T-helper 17 cell (primary cell): ENCODE results near the gene IPO7. TPM values are rescaled to one million over a fixed set of nuclear protein-coding genes. Genes with fewer than 3 reads are reported as not detected.

Source experiments
- ATAC-seq: fragments of 150-1000 bp; cut with Tn5 transposase; 2 replicates; pipeline ENCODE4 v1.10.0; 2021; ENCODE audit warnings: mild to moderate bottlenecking, moderate library complexity
- DNase-seq, 3 donors: peaks; one replicate each; pipeline versions ENCODE4 v3.0.0 to v3.0.0-alpha.2; 2020 to 2021
- H3K9me3 ChIP-seq: one replicate; pipeline ENCODE4 v1.7.0; 2013; ENCODE audit warnings: low read length, mild to moderate bottlenecking; ENCODE audit not compliant: control insufficient read depth, poor library complexity, severe bottlenecking
- H3K27ac Mint-ChIP-seq: one replicate; pipeline ENCODE4 v1.8.0; 2022; ENCODE audit warnings: mild to moderate bottlenecking, moderate library complexity, mixed read lengths
- H3K27me3 Mint-ChIP-seq: one replicate; pipeline ENCODE4 v1.8.0; 2022; ENCODE audit warnings: mixed read lengths
- H3K36me3 Mint-ChIP-seq: one replicate; pipeline ENCODE4 v1.8.0; 2022; ENCODE audit warnings: low read depth, mixed read lengths
- H3K4me1 Mint-ChIP-seq: one replicate; pipeline ENCODE4 v1.8.0; 2022; ENCODE audit warnings: mild to moderate bottlenecking, mixed read lengths
- H3K4me3 Mint-ChIP-seq: one replicate; pipeline ENCODE4 v1.8.0; 2022; ENCODE audit warnings: mild to moderate bottlenecking, moderate library complexity, mixed read lengths
- total RNA-seq, 4 donors: library from RNA in 2 of 4; stranded (reverse) in 2 of 4; gene quantifications; one replicate each; pipeline ENCODE4 v1.2.3 and lab custom pipeline; 2022 to 2026

The IPO7 gene
- total RNA-seq, 2 donors from 2014 or later = 57.2 to 59.5 TPM

GRCh38 chr11:9489080-9489765 is 104.8 kb downstream of the IPO7 start:
- ATAC-seq = no peak
- peaks cover 5% of the 10 kb centered on the region for H3K36me3 Mint-ChIP-seq
- no peak overlapping the region for H3K27ac Mint-ChIP-seq

GRCh38 chr11:9490376-9490775 is 105.9 kb downstream of the IPO7 start:
- DNase-seq (no peak), ATAC-seq (no peak)
- no peaks in the 10 kb centered on the region for H3K9me3 ChIP-seq
- Mint-ChIP-seq H3K27ac (no peak overlapping the region), H3K27me3 (no peaks in the 10 kb centered on the region), H3K36me3 (peaks cover 5% of the 10 kb centered on the region), H3K4me1 (peaks cover 8% of the 10 kb centered on the region), H3K4me3 (no peak overlapping the region)

More at GRCh38 chr11:9489080-9489765, 104.8 kb downstream of the IPO7 start:
- no peak overlapping the region for H3K4me3 Mint-ChIP-seq
- no peak for DNase-seq
- no peaks in the 10 kb centered on the region for H3K27me3 Mint-ChIP-seq
- H3K9me3 ChIP-seq = no peaks in the 10 kb centered on the region
- peaks cover 8% of the 10 kb centered on the region for H3K4me1 Mint-ChIP-seq

GRCh38 chr11:9493492-9493891 is 109.0 kb downstream of the IPO7 start:
- peaks cover 2% of the 10 kb centered on the region for H3K36me3 Mint-ChIP-seq
- DNase-seq (no peak), ATAC-seq (no peak)
- no peaks in the 10 kb centered on the region for H3K27me3 Mint-ChIP-seq
- H3K27ac Mint-ChIP-seq = peak overlapping the region; percentile 62
- H3K9me3 ChIP-seq = no peaks in the 10 kb centered on the region
- no peak overlapping the region for H3K4me3 Mint-ChIP-seq
- H3K4me1 Mint-ChIP-seq = peaks cover 4% of the 10 kb centered on the region

- ATAC-seq (no peak), DNase-seq (no peak)
- H3K9me3 ChIP-seq = no peaks in the 10 kb centered on the region
- H3K4me1 Mint-ChIP-seq = peaks cover 2% of the 10 kb centered on the region
- H3K27me3 Mint-ChIP-seq = no peaks in the 10 kb centered on the region
- H3K36me3 Mint-ChIP-seq = no peaks in the 10 kb centered on the region
- peak overlapping the region; percentile 62 for H3K27ac Mint-ChIP-seq
- no peak overlapping the region for H3K4me3 Mint-ChIP-seq
Measured at GRCh38 chr11:9494316-9494715, 109.9 kb downstream of the IPO7 start.

GRCh38 chr11:9495803-9496514 is 111.5 kb downstream of the IPO7 start:
- H3K9me3 ChIP-seq = no peaks in the 10 kb centered on the region
- ATAC-seq (no peak), DNase-seq (no peak)
- Mint-ChIP-seq H3K27ac (peak overlapping the region; percentile 75), H3K36me3 (no peaks in the 10 kb centered on the region), H3K4me1 (no peaks in the 10 kb centered on the region), H3K4me3 (no peak overlapping the region), H3K27me3 (no peaks in the 10 kb centered on the region)

Other genes starting within 250 kb of the IPO7 start
- gene DENND5A, start 119.3 kb upstream of the IPO7 start, total RNA-seq = 10 to 100 TPM; 66.3 to 96.5 TPM
- 10 to 100 TPM; 22.7 to 32.6 TPM for gene TMEM41B, start 70.1 kb upstream of the IPO7 start, total RNA-seq
- 10 to 100 TPM; 27.0 to 35.5 TPM for gene ZNF143, start 76.4 kb downstream of the IPO7 start, total RNA-seq
- 10 to 100 TPM; 20.8 to 24.9 TPM for gene WEE1, start 189.0 kb downstream of the IPO7 start, total RNA-seq